PC-9 (cell line): ENCODE data around the gene CCDC89.

ENCODE experiments used
- EZH2 ChIP-seq: fragments of 200-600 bp; sonication (generic); IDR thresholded peaks from 2 replicates; pipeline ENCODE4 v1.8.0; 2017; ENCODE audit warnings: antibody characterized with exemption, low read depth
- TF ChIP-seq, protein P1 (sequence below): fragments of 200-600 bp; sonication (generic); conservative IDR thresholded peaks from 2 replicates; pipeline ENCODE4 v1.6.1; 2017; ENCODE audit warnings: mixed run types, antibody characterized with exemption, mild to moderate bottlenecking, moderate library complexity

DNA sequence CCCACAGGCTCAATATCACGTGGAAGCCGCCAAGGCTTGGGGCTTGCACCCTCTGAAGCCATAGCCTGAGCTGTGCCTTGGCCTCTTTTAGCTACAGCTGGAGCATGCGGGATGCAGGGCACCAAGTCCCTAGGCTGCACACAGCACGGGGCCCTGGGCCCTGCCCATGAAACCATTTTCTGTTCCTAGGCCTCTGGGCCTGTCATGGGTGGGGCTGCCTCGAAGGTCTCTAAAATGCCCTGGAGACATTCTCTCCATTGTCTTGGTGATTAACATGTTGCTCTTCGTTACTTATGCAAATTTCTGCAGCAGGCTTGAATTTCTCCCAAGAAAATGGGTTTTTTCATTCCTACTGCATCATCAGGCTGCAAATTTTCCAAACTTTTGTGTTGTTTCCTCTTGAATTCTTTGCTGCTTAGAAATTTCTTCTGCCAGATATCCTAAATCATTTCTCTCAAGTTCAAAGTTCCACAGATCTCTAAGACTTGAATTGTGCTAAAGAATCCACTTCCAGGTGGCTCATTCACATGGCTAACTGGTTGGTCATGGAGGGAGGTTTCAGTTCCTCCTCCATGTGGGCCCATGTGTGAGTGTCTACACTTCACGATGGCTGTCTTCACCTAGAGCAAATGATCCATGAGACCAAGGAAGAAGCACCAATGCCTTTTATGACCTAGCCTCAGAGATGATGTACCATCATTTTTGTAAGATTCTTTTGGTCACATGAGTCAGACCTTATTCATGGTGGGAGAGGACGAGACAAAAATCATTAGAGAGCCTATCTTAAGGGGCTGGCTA lies 13.7 kb downstream of the CCDC89 start:
- TF ChIP-seq, protein P1, sequence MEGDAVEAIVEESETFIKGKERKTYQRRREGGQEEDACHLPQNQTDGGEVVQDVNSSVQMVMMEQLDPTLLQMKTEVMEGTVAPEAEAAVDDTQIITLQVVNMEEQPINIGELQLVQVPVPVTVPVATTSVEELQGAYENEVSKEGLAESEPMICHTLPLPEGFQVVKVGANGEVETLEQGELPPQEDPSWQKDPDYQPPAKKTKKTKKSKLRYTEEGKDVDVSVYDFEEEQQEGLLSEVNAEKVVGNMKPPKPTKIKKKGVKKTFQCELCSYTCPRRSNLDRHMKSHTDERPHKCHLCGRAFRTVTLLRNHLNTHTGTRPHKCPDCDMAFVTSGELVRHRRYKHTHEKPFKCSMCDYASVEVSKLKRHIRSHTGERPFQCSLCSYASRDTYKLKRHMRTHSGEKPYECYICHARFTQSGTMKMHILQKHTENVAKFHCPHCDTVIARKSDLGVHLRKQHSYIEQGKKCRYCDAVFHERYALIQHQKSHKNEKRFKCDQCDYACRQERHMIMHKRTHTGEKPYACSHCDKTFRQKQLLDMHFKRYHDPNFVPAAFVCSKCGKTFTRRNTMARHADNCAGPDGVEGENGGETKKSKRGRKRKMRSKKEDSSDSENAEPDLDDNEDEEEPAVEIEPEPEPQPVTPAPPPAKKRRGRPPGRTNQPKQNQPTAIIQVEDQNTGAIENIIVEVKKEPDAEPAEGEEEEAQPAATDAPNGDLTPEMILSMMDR, result no peak
- TF ChIP-seq EZH2, result no peak
